Body of pancreas (tissue), 4 donors: Measurements from ENCODE around the gene APLP2. TPM values are rescaled to one million over a fixed set of nuclear protein-coding genes. Genes with fewer than 3 reads are reported as not detected.

Experiments used
- ATAC-seq: fragments of 150-250 bp; one replicate; pipeline ENCODE4 v1.9.1; 2016
- DNase-seq, 4 donors: peaks; one replicate each; pipeline ENCODE4 v3.0.0-alpha.2; 2019
- H3K27ac ChIP-seq, 4 donors: fragments of 200-600 bp; sonication (generic); 1 replicate in 3 of 4; 2 replicates in 1 of 4; pipeline versions ENCODE4 v1.5.1 to v1.6.1; 2016 to 2019; ENCODE audit warnings: mild to moderate bottlenecking in 1 of 4, mixed read lengths in 1 of 4, moderate library complexity in 1 of 4
- H3K27me3 ChIP-seq, 2 donors: fragments of 200-600 bp; sonication (generic); one replicate each; pipeline ENCODE4 v1.6.0; 2016; ENCODE audit warnings: mild to moderate bottlenecking in 1 of 2
- H3K36me3 ChIP-seq, 2 donors: fragments of 200-600 bp; sonication (generic); replicated peaks in 1 of 2; 2 replicates each; pipeline ENCODE4 v1.5.1; 2016; ENCODE audit warnings: low read depth in 2 of 2; ENCODE audit not compliant: insufficient read depth in 1 of 2
- H3K4me1 ChIP-seq: fragments of 200-600 bp; sonication (generic); one replicate; pipeline ENCODE4 v1.6.0; 2016
- H3K4me3 ChIP-seq, 2 donors: fragments of 200-600 bp; sonication (generic); 1 replicate in 1 of 2; 2 replicates in 1 of 2; pipeline ENCODE4 v1.5.1; 2016 to 2019
- H3K9me3 ChIP-seq, 3 donors: fragments of 200-600 bp; sonication (generic); 1 replicate in 2 of 3; 2 replicates in 1 of 3; pipeline ENCODE4 v1.5.1; 2016
- POLR2A ChIP-seq, 3 donors: fragments of 450-650 bp; IDR thresholded peaks; one replicate each; pipeline ENCODE4 v1.6.1; 2016; ENCODE audit warnings: antibody characterized with exemption in 3 of 3, mild to moderate bottlenecking in 2 of 3
- WGBS, 2 donors: methylation state at CpG; one replicate each; pipeline ENCODE4 v1.1.5; 2017; 5-methylcytosine and 5-hydroxymethylcytosine counted together
- intact Hi-C: fragments of 100-400 bp; cut with DNase I; formaldehyde crosslinking; loops from one replicate; pipeline ENCODE4 v1.15.1; 2023
- total RNA-seq, 2 donors: library from RNA; depleted of rRNA; stranded (reverse); fragments of >200 nt; gene quantifications; one replicate each; pipeline ENCODE4 v1.1.0, GENCODE V29; 2016
- TF ChIP-seq, protein P1 (sequence below), 7 experiments: fragments of 450-650 bp in 4 of 7; fragments of 200-600 bp in 3 of 7; sonication (generic) in 3 of 7; IDR thresholded peaks; one replicate each; pipeline ENCODE4 v1.5.1; 2016 to 2019; ENCODE audit warnings: antibody characterized with exemption in 7 of 7

APLP2 gene
- total RNA-seq, 2 donors from 2014 or later = 157 to 177 TPM

DNA sequence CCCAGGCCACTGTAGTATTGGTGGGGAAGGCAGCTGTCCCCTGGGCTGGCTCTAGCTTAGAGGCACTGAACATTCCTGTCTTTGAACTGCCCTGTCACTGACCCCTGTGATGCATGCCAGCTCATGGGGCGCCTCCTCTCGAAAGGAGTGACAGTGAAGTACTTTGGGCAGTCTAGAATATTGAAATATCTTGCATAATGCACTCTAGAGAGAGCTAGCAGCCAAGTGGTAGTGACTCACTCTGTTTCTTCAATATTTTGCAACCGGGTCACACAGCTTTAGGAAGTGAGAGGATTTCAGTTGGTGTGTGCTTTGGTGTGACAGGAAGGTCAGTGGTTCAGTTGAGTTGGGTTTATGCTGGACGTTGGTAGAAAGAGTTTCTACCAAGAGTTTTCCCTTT lies 54.4 kb downstream of the APLP2 start:
- peaks cover 0 to 7% of the 10 kb centered on the region in 2 donors for H3K36me3 ChIP-seq
- H3K4me1 ChIP-seq = peaks cover 6% of the 10 kb centered on the region
- H3K9me3 ChIP-seq = no peaks in the 10 kb centered on the region
- TF ChIP-seq, protein P1, sequence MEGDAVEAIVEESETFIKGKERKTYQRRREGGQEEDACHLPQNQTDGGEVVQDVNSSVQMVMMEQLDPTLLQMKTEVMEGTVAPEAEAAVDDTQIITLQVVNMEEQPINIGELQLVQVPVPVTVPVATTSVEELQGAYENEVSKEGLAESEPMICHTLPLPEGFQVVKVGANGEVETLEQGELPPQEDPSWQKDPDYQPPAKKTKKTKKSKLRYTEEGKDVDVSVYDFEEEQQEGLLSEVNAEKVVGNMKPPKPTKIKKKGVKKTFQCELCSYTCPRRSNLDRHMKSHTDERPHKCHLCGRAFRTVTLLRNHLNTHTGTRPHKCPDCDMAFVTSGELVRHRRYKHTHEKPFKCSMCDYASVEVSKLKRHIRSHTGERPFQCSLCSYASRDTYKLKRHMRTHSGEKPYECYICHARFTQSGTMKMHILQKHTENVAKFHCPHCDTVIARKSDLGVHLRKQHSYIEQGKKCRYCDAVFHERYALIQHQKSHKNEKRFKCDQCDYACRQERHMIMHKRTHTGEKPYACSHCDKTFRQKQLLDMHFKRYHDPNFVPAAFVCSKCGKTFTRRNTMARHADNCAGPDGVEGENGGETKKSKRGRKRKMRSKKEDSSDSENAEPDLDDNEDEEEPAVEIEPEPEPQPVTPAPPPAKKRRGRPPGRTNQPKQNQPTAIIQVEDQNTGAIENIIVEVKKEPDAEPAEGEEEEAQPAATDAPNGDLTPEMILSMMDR (IDR thresholded peaks at IDR 0.05) = no peak
- TF ChIP-seq POLR2A (IDR thresholded peaks at IDR 0.05) = no peak
- H3K27ac ChIP-seq = peak overlapping the region in 1 of 4 donors; percentile 42
- ATAC-seq (peak; percentile 69), DNase-seq (peak in 3 of 4 donors; percentile 18 to 74 (median 30))
- H3K4me3 ChIP-seq = no peak overlapping the region
- WGBS, 2 donors = 33 to 45% methylated on average over 4 of the region's 4 CpGs
- H3K27me3 ChIP-seq = no peaks in the 10 kb centered on the region
- intact Hi-C loops = no loop called here

DNA sequence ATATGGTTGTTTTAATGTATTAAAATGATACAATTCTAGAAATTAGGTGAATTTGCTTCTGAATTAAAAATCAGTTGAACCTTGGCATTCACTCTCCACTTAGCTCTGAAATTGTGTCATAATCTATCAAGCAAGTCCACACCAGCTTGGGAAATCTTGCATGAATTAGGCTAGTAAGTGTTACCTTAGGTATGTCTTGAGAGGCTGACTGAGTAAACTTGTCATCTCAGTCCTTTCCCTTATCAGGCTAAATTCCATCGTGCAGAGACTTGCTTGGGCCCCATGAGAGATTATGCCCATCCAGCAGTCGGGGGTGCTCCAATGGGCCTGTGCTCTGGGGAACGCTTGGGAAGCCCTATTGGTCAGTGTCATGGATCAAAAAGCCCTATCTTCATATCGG lies 55.9 kb downstream of the APLP2 start:
- Histone ChIP-seq H3K9me3 (no peaks in the 10 kb centered on the region), H3K36me3 (peaks cover 0 to 12% of the 10 kb centered on the region in 2 donors), H3K4me1 (no peaks in the 10 kb centered on the region), H3K27me3 (no peaks in the 10 kb centered on the region), H3K4me3 (no peak overlapping the region), H3K27ac (no peak overlapping the region)
- no peak for ATAC-seq
- intact Hi-C loops = no loop called here
- 82 to 87% methylated on average over 3 to 4 of the region's 4 CpGs for WGBS, 2 donors
- TF ChIP-seq, protein P1 (IDR thresholded peaks at IDR 0.05) = no peak
- no peak for TF ChIP-seq POLR2A (IDR thresholded peaks at IDR 0.05)
- no peak for DNase-seq

DNA sequence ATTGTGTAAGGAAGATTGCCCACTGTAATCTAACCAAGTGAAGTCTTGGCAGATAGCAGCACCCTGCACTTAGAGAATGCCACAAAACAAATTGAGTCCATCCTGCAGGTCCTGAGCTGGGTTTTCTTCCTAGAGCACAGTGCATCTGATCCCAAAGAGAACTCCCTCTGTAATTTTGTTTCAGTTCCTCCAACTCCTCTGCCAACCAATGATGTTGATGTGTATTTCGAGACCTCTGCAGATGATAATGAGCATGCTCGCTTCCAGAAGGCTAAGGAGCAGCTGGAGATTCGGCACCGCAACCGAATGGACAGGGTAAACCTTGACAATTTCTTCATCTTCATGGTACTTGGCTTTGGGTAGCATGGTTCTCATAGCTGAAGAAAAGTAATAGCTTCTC lies 56.8 kb downstream of the APLP2 start:
- TF ChIP-seq POLR2A (IDR thresholded peaks at IDR 0.05) = no peak
- TF ChIP-seq, protein P1 (IDR thresholded peaks at IDR 0.05) = no peak
- DNase-seq (no peak), ATAC-seq (no peak)
- Histone ChIP-seq H3K36me3 (peaks cover 0 to 14% of the 10 kb centered on the region in 2 donors), H3K4me3 (no peak overlapping the region), H3K4me1 (no peaks in the 10 kb centered on the region), H3K9me3 (no peaks in the 10 kb centered on the region), H3K27ac (no peak overlapping the region), H3K27me3 (no peaks in the 10 kb centered on the region)
- intact Hi-C loops = no loop called here
- WGBS, 2 donors = 87 to 96% methylated on average over 5 of the region's 5 CpGs

DNA sequence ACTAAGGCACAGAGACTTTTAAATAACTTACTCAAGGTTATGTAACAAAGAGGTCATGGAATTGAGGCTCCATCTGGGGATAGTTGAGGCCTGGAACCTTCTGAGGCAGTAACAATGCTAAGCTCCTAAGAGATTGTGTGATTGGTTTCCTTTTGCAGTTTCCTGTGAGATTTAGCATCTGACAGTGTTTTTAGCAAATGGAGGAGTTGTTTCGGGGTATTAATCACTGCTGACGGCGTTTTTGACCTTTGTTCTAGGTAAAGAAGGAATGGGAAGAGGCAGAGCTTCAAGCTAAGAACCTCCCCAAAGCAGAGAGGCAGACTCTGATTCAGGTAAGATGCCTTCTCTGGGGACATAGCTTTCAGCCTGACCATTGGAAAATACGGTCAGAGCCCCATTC lies 57.8 kb downstream of the APLP2 start:
- no peaks in the 10 kb centered on the region for H3K27me3 ChIP-seq
- DNase-seq (no peak), ATAC-seq (no peak)
- H3K27ac ChIP-seq = no peak overlapping the region
- no peaks in the 10 kb centered on the region for H3K9me3 ChIP-seq
- WGBS, 2 donors = 90 to 91% methylated on average over 4 of the region's 4 CpGs
- H3K36me3 ChIP-seq = peaks cover 0 to 14% of the 10 kb centered on the region in 2 donors
- intact Hi-C loops = no loop called here
- no peak overlapping the region for H3K4me3 ChIP-seq
- H3K4me1 ChIP-seq = no peaks in the 10 kb centered on the region
- TF ChIP-seq, protein P1 (IDR thresholded peaks at IDR 0.05) = no peak

DNA sequence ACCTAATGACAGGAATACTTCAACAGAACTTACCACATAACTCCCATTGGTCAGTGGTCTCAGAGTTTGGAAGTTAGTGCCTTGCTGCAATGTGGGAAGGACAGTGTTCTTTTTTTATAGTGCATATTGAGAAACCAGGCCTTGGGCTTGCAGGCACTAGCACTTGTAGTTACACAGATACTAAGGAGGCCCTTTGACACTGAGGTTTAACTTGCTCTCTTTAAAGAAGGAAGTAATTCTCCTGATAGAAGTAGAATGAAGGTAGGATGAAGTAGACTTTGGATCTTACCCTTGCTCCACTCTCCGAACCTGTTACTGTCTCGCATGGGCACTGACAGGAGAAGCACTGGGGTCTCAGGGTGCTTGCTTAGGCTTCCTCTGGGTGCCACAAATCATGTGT lies 58.9 kb downstream of the APLP2 start:
- intact Hi-C loops = no loop called here
- TF ChIP-seq, protein P1 (IDR thresholded peaks at IDR 0.05) = no peak
- no peak for TF ChIP-seq POLR2A (IDR thresholded peaks at IDR 0.05)
- Histone ChIP-seq H3K4me3 (no peak overlapping the region), H3K27ac (no peak overlapping the region), H3K9me3 (no peaks in the 10 kb centered on the region), H3K4me1 (no peaks in the 10 kb centered on the region), H3K36me3 (peaks cover 0 to 12% of the 10 kb centered on the region in 2 donors), H3K27me3 (no peaks in the 10 kb centered on the region)
- DNase-seq (no peak), ATAC-seq (no peak)
- 91 to 96% methylated on average over 2 of the region's 2 CpGs for WGBS, 2 donors
